ENCODE data around the gene PHF20. TPM values are rescaled to one million over a fixed set of nuclear protein-coding genes. Genes with fewer than 3 reads are reported as not detected.
"Not testable (repeated sequence)": the region's sequence is repeated elsewhere in the genome, so short reads cannot be mapped to it uniquely, and the experiment has no call there.

Gene PHF20
- total RNA-seq, 2 donors from 2014 or later = 17.6 to 25.1 TPM

DNA sequence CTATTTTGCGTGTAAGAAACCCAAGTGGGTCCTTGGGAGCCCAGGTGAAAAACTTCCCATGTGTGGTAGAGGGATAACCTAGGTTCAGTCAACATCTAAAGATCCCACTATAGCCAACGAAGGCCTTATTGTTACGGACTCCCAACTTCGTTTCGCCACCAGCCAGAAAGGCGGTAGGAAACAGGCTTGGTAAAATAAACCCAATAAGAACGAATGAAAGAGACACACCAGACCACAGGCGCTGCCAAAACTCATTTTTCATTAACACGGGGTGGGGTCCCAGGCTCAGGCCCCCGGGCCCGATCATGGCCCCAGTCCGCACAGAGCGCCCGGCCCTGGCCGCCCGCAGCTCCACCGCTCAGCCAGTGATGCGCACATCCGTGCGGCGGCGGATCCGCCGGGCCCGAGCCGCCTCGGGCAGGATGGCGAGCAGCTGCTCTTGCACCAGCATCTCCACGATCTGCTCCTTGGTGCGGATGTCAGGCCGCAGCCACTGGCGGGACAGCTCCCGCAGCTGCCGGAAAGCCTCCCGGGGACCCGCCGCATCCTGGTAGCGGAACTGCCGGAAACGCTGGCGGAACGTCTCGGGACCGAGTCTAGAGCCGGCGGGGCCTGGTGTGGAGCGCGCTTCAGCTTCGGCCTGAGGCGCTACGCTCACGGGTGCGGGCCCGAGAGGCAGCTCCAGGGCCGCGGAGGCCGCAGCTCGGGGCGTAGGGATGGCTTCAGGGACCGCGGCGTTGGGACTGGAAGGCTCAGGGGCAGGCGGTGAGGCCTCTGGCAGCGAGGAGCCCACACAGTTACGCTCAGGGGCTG lies 181.8 kb downstream of the PHF20 start:
- WGBS, 2 donors = 0 to 1% methylated on average over 9 to 65 of the region's 65 CpGs
- peaks cover 29% of the 10 kb centered on the region for H3K4me1 ChIP-seq
- no peaks in the 10 kb centered on the region for H3K9me3 ChIP-seq
- peak overlapping the region; percentile 96 to 99 (median 98) for H3K27ac ChIP-seq
- no peaks in the 10 kb centered on the region for H3K27me3 ChIP-seq
- no peaks in the 10 kb centered on the region for H3K36me3 ChIP-seq (replicated peaks in 1 of 2; ENCODE audit: insufficient read depth in 1 of 2, low read depth in 2 of 2)
- peak overlapping the region; percentile 87 to 100 for H3K4me3 ChIP-seq
- DNase-seq = peak; percentile 49 to 57 (median 56)
- intact Hi-C loops (cut with DNase I) = no loop called here
- peak; percentile 31 for ATAC-seq
- TF ChIP-seq POLR2A (IDR thresholded peaks at IDR 0.05) = no peak
- TF ChIP-seq, protein P1, sequence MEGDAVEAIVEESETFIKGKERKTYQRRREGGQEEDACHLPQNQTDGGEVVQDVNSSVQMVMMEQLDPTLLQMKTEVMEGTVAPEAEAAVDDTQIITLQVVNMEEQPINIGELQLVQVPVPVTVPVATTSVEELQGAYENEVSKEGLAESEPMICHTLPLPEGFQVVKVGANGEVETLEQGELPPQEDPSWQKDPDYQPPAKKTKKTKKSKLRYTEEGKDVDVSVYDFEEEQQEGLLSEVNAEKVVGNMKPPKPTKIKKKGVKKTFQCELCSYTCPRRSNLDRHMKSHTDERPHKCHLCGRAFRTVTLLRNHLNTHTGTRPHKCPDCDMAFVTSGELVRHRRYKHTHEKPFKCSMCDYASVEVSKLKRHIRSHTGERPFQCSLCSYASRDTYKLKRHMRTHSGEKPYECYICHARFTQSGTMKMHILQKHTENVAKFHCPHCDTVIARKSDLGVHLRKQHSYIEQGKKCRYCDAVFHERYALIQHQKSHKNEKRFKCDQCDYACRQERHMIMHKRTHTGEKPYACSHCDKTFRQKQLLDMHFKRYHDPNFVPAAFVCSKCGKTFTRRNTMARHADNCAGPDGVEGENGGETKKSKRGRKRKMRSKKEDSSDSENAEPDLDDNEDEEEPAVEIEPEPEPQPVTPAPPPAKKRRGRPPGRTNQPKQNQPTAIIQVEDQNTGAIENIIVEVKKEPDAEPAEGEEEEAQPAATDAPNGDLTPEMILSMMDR (IDR thresholded peaks at IDR 0.05) = no peak

DNA sequence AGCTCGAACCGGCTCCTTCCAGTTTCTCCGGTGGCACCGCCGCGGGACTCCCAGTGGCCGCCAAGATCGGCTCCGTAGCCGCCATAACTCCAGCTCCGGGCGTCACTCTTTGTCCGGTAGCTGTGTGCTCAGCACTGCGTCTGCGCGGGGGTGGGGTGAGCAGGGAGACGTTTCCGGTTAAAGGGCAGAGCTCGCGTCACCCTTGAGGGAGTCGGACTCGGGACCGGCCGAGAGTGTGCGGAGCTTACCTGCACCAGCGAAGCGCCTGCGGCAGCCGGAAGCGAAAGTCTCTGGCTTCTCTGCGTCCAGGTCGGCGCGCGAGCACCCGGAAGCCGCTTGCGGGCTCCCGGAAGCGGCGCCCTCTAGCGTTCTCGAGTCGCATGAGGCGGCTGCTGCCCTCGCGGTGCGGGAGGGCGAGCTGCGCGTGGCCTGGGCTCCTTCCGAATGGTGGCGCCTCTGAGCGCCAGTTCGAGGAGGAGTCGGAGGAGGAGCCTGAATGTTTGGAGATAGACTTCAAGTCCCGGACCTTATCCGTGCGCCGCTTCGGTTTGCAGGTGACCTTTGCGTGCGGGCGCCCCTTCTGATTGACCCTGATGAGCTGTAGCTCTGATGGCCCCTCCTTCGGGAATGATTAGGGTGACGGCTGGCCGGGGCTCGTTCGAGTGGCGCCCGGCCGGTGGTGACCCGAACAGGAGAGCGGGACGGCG lies 182.5 kb downstream of the PHF20 start, which contains the start of gene SCAND1:
Gene SCAND1 (minus strand): TSS at position 303 of the 707 bp plus-strand sequence. CDS start 218 bp downstream, at position 85.
- peaks cover 29% of the 10 kb centered on the region for H3K4me1 ChIP-seq
- TF ChIP-seq, protein P1 (IDR thresholded peaks at IDR 0.05) = peak; percentile 95 to 100 (median 98)
- peak; percentile 88 to 98 (median 98) for TF ChIP-seq POLR2A (IDR thresholded peaks at IDR 0.05)
- H3K36me3 ChIP-seq (replicated peaks in 1 of 2; ENCODE audit: insufficient read depth in 1 of 2, low read depth in 2 of 2) = no peaks in the 10 kb centered on the region
- 0% methylated on average over 76 of the region's 76 CpGs; no CpG with 5 or more reads in 1 of the 2 donors for WGBS, 2 donors
- H3K4me3 ChIP-seq = peak within 1 kb of the TSS; percentile 87 to 100
- peak; percentile 96 to 98 (median 96) for DNase-seq
- H3K9me3 ChIP-seq = no peaks in the 10 kb centered on the region
- peak; percentile 92 for ATAC-seq
- intact Hi-C loops (cut with DNase I) = no loop called here
- peak within 1 kb of the TSS; percentile 96 to 99 (median 98) for H3K27ac ChIP-seq
- H3K27me3 ChIP-seq = no peaks in the 10 kb centered on the region

DNA sequence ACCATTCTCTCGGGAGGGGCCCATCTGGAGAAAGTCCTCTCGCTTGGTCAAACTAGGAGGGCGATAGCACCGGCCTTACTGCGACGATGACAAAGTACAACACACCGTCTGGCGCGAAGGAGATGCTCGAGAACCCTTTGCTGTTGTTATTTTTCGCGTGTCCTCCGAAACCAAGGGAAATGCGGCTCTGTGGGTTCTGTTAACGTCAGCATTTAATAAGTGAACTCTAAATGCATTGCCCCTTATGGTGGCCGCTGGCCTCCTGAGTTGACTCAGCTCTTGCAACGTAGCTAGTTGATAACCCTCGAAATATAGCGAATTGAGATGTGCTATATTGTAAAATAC lies 183.1 kb downstream of the PHF20 start:
- ATAC-seq (peak; percentile 0), DNase-seq (peak in 1 of 4 donors; percentile 47)
- peaks cover 29% of the 10 kb centered on the region for H3K4me1 ChIP-seq
- intact Hi-C loops (cut with DNase I) = no loop called here
- H3K4me3 ChIP-seq = peak overlapping the region; percentile 39 to 61
- H3K9me3 ChIP-seq = no peaks in the 10 kb centered on the region
- H3K27ac ChIP-seq = peak overlapping the region; percentile 96 to 99 (median 98)
- no peaks in the 10 kb centered on the region for H3K27me3 ChIP-seq
- H3K36me3 ChIP-seq (replicated peaks in 1 of 2; ENCODE audit: insufficient read depth in 1 of 2, low read depth in 2 of 2) = no peaks in the 10 kb centered on the region
- 0 to 1% methylated on average over 12 to 19 of the region's 19 CpGs for WGBS, 2 donors
- TF ChIP-seq, protein P1 (IDR thresholded peaks at IDR 0.05) = no peak
- TF ChIP-seq POLR2A (IDR thresholded peaks at IDR 0.05) = no peak

DNA sequence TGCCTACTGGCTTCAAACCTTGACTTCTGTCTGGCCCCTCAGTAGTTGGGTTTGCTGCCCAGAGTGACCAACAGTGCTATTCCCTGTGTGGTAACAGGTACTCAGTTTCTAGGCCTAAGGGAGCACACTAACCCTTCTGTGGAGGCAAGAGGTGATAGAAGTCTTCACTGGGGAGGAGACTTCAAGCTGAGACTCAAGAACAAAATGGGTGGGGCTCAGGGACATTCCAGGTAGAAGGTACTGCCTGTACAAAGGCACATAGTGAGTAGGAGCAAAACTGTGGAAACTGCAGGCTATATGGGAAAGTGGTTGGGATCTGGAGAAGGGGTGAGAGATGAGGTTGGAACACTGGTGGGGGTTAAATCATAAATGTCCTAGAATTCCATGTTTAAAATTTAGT lies 184.8 kb downstream of the PHF20 start:
- no peak for DNase-seq
- ATAC-seq = no peak
- TF ChIP-seq, protein P1 (IDR thresholded peaks at IDR 0.05) = no peak
- TF ChIP-seq POLR2A (IDR thresholded peaks at IDR 0.05) = no peak
- Histone ChIP-seq H3K27me3 (no peaks in the 10 kb centered on the region), H3K4me3 (no peak overlapping the region), H3K9me3 (no peaks in the 10 kb centered on the region), H3K27ac (no peak overlapping the region), H3K4me1 (peaks cover 29% of the 10 kb centered on the region), H3K36me3 (replicated peaks in 1 of 2; ENCODE audit: insufficient read depth in 1 of 2, low read depth in 2 of 2) (no peaks in the 10 kb centered on the region)
- intact Hi-C loops (cut with DNase I) = no loop called here

DNA sequence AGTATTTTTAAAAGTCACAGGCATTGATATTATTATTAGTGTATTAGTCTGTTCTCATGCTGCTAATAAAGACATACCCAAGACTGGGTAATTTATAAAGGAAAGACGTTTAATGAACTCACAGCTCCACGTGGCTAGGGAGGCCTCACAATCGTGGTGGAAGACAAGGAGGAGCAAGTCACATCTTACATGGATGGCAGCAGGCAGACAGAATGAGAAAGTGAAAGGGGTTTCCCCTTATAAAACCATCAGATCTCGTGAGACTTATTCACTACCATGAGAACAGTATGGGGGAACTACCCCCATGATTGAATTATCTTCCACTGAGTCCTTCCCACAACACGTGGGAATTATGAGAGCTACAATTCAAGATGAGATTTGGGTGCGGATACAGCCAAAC lies 187.5 kb downstream of the PHF20 start:
- H3K27me3 ChIP-seq; H3K27ac ChIP-seq; H3K36me3 ChIP-seq (replicated peaks in 1 of 2; ENCODE audit: insufficient read depth in 1 of 2, low read depth in 2 of 2); H3K4me3 ChIP-seq; H3K9me3 ChIP-seq; DNase-seq; intact Hi-C loops (cut with DNase I); ATAC-seq: not testable (repeated sequence)
- peaks cover 11% of the 10 kb centered on the region for H3K4me1 ChIP-seq
- 74 to 78% methylated on average over 6 of the region's 6 CpGs for WGBS, 2 donors
